ENCODE measurements around the gene UBL7.

The UBL7 gene

DNA sequence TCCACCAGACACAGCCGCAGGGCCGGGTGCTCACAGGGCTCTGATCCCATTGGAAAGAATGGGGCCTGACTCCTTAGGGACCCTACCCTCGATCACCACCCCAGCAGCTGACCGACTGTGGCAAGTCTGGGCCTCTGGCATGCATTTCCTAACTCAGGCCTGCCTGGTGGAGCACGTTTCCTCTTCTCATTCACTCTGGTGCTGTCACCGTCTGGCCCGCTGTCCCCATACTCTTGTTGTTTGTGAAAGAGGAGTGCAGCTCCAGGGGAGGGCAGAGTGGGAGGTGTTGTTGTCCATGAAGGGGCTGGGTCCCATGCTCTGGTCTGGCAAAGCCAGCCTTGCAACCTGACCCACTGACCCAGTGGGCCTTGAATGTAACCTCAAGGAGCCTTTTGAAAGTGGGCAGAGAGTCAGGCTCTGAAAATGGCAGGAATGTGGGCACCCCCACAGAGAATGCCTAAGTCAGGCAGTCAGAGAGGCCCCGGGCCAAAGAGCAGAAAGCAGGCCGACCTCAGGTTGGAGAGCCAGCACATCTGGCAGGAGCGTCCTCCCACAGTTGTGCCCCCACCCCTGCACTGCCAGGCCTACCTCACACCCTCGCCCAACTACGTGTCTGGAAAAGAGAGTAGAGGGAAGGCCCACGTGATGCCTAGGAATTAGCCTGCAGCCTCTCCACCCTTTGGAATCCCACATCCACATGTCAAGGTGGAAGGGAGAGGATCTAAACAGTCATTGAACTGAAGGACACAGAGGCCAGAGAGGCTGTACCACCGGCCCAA lies 38.1 kb downstream of the UBL7 start:
- DNase-seq, result no peak

DNA sequence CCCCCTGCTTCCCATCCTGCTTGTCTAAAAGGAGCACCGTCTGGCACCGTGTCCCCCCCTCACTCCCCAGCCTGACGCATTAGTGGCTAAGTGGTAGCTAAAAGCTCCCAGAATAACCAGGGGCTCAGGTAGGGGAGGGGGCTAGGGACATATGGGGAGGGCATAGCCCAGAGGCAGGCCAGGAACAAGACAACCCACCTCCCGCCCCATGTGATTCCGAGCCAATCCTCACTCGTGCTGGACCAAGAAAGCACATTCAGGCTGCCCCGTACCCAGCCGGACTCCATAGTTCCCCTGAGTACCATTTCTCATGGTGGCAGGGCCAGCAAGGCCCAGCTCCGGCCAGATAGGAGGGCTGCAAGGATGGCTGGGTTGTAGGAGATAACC lies 38.7 kb downstream of the UBL7 start:
- no peak for DNase-seq

DNA sequence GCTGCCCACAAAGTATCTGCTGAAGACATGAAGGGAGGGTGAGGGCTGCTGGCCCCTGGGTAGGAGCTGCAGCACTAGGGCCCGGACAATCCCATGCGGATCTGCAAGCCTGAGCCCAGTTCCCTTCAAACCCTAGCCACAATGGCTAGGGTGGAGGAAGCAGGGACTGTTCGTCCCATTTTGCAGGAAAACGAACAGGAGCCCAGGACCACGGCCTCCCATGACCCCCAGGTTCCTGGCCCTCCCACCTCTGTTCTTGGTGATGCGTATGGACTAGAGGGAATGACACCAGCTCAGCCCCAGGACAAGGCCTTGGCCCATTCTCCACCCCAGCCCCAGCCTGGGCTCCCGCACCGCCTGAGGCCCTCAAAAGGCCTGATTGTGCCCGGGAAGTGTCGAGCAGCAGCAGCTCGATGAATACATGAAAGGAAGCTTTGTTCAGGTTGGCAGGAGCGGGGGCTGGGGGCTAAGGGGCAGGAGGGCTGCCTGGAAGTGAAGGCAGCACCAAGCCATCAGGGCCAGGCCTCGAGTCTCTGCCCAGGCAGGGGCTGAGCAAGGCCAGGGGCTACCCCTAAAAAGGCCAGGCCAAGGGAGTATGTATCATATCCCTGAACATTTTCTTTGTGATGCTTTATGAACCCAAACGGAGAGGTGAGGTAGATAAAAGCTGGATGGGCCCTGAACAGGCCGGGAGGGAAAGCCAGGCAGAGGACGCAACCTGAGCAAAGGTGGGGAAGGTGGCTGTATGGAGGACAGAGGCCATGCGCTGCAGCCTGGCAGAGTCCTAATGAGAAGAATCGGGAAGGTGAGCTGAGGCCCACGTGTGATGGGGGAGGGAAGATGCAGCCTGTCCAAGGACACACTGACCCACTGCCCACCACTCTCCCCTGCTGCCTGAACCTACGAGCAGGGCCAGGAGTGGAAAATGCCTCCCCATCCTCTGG lies 39.4 kb downstream of the UBL7 start:
- DNase-seq, result no peak

DNA sequence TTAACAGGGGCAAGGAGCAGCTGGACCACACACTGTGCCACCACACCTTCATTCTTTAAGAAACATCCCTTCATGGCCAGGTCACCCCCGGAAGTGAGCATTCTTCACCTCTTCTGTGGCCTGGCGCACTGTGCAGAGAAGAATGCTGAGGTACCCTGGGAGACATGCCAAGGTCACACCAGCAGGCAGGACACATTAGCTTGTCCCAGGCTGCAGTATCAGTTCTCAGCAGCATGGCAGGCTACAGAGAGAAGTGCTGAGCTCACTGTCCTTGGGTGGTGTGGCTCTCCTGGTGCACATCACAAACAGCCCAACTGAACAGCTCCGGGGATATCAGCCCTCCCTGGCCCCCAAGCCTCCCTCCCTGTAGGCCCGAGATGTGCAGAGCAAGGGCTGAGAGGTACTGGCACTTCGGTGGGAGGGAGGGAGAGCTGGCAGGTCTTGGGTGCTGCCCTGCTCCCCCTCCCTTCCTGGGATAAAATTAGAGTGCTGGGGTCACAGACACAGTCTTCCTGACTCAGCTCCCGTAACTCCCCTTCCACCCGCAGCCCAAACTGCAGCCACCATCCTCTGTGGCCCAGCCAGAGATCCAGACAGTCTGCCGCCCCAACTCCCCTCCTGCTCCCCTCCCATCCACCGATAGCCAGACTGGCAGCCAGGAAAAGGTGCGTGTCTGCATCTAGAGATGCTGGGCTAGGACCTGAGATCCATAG lies 40.6 kb downstream of the UBL7 start:
- no peak for DNase-seq

DNA sequence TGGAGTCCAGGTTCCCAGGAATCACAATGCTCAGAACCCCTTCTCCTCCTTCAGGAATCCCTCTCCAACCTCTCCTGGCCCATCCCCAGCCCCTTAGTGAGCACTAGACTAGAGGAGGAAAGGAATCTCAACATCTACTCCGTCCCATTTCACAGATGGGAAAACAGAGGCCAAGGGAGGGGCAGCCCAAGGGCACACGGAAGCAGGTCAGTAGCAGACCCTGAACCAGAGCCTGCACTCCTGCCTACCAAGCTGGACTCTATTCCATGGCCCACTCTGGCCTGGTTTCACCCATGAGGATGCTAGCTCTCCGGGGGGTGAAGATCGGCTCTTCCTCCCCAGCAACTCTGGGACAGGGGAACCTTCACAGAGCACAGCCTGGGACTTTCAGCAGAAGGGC lies 41.5 kb downstream of the UBL7 start:
- DNase-seq, result no peak

DNA sequence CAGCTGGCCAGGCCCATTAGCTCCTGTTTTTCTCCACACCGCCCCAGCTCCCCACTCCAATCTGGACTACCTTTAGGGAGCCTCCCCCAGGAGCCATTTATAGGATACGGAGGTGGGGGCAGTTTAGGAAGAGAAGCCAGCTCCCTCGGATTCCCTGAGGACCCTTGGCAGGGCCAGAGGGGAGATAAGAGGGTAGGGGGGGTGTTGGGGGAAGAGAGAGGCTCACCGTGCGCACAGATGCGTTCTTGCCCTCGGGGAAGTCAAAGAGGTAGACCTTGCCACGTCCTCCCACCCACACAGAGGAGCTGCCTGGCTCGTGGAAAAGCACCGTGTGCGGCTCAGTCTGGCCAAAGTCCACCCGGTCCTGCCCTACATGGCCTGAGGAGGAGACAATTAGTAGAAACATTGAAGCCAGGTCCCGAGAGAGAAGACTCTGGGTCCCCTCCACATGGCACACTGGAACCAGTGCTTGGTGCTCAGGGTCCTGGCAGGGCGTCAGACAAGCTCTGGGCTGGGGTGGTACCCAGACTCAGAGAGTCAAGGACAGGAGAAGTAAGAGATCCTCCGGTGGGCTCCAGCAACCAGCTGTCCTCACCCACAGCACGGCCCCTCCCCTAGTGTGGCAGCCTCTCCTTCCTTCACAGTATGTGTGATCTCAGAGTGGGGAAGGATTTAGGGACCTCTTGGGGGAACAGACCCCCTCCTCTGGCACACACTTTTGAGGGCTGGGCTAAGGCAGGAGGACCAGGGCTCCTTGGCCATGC lies 42.2 kb downstream of the UBL7 start:
- no peak for DNase-seq

DNA sequence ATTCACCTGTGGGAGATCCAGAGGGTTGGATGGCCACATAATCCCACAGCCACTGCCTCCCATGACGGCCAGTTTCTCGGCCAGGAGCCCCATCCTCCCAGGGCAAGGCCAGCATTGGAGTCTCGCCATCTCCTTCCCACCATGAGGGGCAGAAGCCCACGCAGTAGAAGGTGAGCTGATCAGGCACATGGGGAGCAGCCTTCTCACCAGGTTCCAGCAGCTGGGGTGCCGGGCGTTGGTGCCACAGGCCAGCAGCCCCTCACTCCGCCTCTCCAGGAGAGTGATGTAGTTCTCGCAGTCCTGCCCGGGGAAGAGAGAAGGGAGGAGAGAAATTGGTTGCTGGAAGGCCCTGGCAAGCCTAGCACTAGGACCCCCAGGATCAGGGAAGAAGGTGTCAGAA lies 43.3 kb downstream of the UBL7 start:
- DNase-seq, result no peak

DNA sequence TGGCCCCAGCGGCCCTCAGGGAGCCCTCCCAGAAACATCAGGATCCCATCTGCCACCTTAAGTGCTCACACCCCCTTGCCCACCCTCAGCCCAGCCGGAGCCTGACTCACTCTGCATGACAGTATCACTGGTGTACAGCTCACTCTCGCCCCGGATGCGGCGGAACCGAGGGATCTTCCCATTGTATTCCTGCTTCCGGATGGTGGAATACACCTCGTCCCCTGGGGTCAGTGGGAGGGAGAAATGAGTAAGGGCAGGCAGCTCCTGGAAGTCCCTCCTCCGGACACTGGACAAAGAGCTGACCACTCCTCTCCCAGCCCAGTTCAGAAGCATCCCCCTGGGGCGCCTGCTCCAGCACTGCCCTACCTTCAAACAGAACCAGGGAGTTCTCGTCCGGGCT lies 43.7 kb downstream of the UBL7 start:
- no peak for DNase-seq

DNA sequence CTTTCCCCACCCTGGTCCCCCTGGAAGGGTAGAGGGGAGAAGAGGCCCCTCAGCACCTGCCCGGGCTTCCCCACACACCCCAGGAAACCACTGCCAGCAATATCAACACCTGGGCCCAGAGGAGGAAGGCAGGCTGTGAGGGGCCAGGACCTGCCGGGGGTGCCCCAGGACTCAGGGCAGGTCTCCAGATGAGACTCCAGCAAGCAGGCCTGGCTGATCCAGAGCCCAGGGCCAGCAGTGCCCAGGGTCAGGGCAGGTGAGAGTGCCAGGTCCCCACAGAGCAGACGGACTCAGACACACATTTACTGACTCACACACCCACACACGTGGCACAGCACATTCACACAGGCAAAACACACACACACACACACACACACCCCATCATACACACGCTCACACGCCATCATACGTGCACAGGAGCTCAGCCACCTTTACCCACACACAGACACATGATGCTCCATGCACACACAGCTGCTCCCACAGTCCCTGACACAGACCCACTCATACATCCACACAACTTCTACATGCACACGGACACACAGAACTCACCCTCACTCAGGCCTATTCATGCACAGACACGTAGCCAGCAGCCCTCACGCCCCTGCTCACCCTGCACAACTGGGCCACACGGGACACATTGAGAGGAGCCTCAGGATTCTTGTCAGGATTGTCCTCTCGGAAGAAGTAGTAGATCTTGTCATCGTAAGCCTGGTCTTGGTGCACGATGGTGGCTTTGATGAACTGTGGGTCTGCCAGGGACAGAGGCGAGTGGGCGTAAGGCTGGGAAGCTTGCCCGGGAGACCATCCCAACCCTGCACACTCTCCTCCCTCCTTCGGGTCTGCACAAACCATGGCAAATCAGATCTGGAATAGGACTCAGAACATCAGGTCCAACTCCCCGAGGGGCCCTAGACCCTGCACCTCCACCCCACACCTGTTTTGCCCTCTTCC lies 44.7 kb downstream of the UBL7 start:
- DNase-seq, result no peak

DNA sequence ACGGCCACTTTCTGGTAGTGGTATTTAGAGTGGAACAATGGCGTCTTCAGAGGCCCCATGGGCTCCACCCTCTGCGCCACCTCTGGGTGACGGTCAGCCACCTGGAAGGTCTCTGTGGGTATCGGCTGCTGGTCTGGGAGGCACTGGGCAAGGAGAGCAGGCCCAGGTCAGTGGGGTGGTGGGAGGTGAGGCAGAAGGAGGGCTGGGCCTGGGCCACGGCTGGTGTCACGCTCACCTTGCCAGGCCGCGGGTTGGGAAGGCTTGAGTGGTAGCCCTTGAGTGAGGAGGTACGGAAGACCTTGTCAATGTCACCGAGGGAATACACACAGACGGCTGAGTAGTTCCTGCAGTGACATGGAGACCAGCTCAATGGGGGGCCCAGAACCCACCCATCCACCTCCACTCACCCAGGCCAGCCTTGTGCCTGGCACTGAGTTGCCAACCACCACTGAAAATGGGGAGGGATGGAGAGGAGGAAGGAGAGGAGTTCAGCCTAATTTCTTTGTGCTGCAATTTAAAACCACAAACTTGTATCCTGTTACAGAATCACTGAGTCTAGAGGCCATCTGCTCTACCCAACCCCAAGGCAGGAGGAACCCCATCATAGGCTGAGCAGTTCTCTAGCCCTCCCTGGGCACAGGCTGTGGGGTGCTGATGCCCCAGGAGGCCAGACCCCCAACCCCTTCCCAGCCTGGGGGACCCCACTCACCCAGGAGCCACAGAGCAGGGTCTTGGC lies 46.2 kb downstream of the UBL7 start:
- no peak for DNase-seq

DNA sequence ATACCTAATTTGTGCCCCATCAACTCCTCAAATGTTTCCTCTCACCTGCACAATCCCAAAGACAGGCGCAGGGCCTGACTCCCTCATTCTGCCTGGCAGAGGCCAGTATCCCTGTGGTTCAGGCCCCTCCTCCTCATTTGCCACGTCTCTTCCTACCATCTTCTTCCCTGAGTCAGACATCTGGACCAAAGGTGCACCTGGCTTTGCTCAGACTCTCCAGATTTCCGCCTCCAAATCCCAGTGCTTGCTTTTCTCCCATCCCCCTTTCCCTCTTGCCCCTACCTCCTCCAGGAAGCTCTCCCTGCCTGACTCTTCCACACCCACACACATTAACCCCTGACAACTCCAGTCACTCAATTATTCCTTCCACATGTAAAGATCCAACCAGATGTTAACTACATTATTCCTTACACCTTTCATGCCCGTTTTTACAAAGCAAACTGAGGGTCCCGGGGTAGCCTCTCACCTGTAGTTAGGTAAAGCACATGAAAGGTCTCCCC lies 46.8 kb downstream of the UBL7 start:
- DNase-seq, result no peak

DNA sequence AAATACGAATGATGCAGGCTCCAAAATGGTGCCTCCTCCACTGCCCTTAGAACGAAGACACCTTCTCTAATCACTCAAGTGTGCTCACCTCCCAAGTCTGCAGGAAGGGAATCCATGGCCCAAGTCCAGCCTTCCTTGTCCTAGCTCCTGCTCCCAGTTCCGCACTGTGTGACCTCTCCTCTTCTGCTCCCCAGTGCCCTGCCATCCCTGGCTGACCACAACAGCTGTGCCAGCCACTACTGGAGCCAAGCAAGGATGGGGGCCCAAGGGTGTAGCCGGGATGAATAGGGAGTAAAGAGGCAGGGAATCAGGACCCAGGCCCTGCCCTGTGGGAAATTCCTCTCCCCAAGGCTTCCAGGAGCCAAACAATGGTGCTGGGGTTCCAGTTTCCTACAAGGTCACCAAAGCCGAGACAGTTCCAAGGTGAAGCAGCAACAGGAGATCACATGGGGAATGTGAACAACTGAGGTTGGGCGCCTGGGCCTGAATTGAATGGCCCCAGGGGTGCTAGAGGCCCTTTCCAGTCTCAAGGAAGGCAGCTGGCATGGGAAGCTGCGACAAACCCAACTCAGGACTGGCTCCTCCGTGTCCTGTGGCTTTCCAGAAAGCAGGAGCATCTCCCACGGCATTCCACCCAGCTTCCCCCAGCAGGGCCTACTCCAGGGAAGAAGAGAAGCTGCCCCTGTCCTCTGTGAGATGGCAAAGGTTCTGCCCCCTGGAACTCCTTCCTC lies 47.4 kb downstream of the UBL7 start:
- no peak for DNase-seq

DNA sequence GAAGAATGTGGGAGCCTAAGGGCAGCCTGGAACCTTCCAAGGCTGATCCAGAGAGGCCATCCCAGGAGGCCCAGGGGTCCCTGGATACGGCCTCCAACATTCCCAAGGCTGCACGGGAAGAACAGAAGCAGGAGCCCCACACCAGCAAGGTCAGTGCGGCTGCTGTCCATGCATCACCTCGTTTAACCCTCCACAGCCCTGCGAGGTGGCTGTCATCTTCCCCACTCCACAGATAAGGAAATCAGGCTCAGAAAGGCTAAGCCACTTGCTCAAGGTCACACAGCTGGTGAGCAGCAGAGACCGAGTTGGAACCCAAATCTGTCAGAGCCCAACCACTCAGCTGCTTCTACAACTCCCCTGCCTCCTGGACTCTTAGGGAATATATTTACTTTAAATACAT lies 48.8 kb downstream of the UBL7 start:
- no peak for DNase-seq

DNA sequence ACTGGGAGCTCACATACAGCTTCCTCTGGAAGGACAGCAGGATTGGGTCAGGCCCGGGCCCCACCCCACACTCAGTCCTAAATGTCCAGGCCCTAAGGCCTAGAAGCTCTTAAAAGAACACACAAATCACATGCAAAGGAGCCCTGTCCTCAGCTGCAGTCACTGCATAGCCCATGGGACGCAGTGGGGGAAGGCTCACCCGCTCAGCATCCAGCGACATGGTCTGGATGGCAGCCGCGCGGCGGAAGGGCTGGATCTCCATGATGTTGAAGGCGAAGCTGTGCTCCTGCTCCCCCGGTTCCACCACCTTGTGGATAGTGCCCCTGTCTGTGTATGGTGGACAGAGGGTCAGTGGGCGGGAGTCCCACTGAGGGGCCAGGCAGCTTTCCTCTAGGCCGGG lies 49.3 kb downstream of the UBL7 start:
- no peak for DNase-seq

DNA sequence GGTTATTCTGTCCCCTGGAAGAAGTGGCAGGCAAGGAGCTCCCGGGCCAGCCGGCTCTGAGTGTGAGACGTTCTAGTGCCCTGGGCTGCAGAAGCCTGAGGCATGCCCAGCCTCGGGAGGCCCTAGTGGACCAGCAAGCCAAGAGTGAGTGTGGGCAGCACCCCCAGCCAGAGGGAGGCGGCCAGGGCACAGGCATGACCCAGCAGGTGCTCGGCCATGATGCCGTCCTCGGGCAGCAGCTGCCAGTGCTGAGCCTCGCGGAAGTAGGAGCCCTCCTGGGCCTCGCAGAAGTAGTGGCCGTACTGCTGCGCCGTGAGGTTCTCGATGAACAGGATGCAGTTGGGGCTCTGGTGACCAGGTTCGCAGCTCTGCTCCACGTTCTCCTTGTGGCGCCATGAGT lies 50.5 kb downstream of the UBL7 start:
- no peak for DNase-seq

DNA sequence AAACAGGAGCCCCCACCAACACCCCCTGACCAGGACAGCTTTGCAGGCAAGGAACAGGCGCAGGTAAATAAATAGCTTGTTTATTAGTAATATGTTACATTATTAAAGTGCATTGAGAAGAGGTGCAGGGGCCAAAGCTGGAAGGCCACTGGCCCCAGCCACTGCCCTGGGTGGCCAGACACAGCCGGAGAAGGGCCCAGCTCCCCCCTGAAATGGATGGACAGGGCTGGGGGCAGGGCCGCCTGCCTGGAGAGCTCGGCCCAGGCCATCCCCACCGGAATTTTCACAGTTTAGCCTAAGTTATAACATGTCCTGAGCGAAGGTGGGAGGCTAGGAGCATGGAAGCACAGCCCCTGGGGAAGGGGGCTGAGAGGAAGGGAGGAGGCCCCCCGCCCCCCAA lies 51.7 kb downstream of the UBL7 start:
- no peak for DNase-seq

DNA sequence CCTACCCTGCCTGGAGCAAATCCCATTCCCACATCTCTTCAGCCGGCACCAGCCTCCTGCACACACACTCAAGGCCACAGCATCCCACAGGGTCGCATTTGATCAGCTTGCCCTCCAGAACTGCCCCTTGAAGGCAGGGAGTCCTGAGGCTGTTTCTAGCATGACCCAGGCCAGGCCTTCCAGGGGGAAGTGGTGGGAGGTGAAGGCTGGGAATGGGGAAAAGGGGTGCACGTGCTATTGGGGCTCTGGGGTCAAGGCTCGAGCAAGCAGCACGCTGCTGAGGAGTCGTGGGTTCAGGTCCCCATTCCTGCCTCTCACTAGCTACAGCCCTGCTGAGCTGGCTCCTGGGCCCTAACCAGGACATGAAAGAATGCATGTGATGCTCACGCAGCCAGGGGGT lies 52.1 kb downstream of the UBL7 start:
- no peak for DNase-seq

DNA sequence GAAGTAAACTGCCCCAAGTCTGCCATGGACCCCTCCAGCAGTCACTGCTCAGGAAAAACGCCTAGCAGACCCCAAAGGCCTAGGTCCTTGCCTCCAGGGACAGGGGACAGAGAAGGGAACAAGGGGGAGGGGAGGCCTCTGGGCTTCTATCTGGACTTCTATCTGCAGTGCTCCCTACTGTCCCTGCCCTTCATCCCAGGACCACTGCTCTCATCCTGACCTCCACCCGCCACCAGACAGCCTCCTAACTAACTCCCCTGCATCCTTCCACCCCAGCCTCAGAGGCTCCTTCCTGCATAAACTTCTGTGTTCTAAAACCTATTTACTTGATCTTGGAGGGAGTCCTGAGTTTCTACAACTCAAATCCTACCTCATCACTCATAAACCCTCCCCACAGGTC lies 52.6 kb downstream of the UBL7 start:
- no peak for DNase-seq

DNA sequence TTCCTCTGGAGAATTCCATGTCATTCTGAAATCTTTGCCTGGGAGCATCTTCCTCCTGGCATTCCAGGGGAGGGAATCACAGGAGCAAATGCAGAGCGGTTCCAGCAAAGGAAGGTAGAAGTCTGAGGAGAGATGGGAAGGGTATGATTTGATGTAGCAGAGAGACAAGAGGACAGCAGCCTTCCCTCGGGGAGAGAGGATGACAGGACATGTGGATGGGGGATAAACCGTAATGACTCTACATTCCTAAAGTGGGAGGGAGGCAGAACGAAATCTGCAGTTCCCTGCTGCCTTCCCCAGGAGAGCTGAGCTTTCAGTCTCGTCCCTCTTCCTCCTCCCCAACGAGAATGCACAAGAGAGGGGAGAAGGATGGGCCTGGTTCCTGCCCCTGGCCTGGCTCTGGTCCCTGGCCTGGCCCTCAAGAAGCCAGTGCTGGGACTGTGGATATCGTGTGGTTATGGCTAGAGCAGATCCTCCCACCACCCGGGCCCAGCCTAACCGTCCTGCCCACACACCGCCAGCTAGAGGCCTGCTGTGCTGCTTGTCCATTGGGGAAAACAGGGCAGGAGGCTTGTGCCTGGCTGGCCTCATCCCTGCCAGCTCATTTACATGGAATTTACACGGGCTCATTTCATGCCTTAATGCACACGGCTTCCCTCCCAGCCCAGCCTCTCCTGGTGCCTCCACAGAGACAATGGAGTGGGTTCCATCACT lies 53.8 kb downstream of the UBL7 start:
- no peak for DNase-seq
